Peyer's patch (tissue), 4 donors: ENCODE data around the gene PTP4A1. TPM values are rescaled to one million over a fixed set of nuclear protein-coding genes. Genes with fewer than 3 reads are reported as not detected.

Experiments
- DNase-seq, 3 donors: peaks; one replicate each; pipeline ENCODE4 v3.0.0-alpha.2; 2017 to 2019
- H3K27ac ChIP-seq, 4 donors: fragments of 200-600 bp; sonication (generic); one replicate each; pipeline ENCODE4 v1.5.1; 2016 to 2019
- H3K27me3 ChIP-seq, 2 donors: fragments of 200-600 bp; sonication (generic); one replicate each; pipeline ENCODE4 v1.5.1; 2019
- H3K36me3 ChIP-seq, 3 donors: fragments of 200-600 bp; sonication (generic); one replicate each; pipeline ENCODE4 v1.5.1; 2016 to 2019
- H3K4me1 ChIP-seq, 4 donors: fragments of 200-600 bp; sonication (generic); one replicate each; pipeline ENCODE4 v1.5.1; 2016 to 2019
- H3K4me3 ChIP-seq, 4 donors: fragments of 200-600 bp; sonication (generic); 1 replicate in 3 of 4; 2 replicates in 1 of 4; pipeline ENCODE4 v1.5.1; 2016 to 2019; ENCODE audit warnings: mild to moderate bottlenecking in 1 of 4
- H3K9me3 ChIP-seq, 4 donors: fragments of 200-600 bp; sonication (generic); one replicate each; pipeline ENCODE4 v1.5.1; 2016 to 2019; ENCODE audit warnings: mild to moderate bottlenecking in 1 of 4
- POLR2A ChIP-seq, 2 donors: fragments of 450-650 bp; IDR thresholded peaks; one replicate each; pipeline ENCODE4 v1.5.1; 2017; ENCODE audit warnings: antibody characterized with exemption in 2 of 2, mild to moderate bottlenecking in 2 of 2, moderate library complexity in 2 of 2
- total RNA-seq, 4 donors: library from RNA; depleted of rRNA; stranded (reverse); fragments of >200 nt; gene quantifications; one replicate each; pipeline ENCODE4 v1.1.0, GENCODE V29; 2016
- TF ChIP-seq, protein P1 (sequence below), 6 experiments: fragments of 450-650 bp in 4 of 6; fragments of 200-600 bp in 2 of 6; sonication (generic) in 1 of 6; IDR thresholded peaks; one replicate each; pipeline ENCODE4 v1.5.1; 2017 to 2019; ENCODE audit warnings: antibody characterized with exemption in 6 of 6, mild to moderate bottlenecking in 3 of 6, moderate library complexity in 1 of 6

PTP4A1 gene
- total RNA-seq, 4 donors from 2014 or later, result 23.1 to 40.5 (median 34.9) TPM

GRCh38 chr6:63546236-63546635 is 26.0 kb upstream of the PTP4A1 start:
- TF ChIP-seq POLR2A (IDR thresholded peaks at IDR 0.05), result no peak
- TF ChIP-seq, protein P1, sequence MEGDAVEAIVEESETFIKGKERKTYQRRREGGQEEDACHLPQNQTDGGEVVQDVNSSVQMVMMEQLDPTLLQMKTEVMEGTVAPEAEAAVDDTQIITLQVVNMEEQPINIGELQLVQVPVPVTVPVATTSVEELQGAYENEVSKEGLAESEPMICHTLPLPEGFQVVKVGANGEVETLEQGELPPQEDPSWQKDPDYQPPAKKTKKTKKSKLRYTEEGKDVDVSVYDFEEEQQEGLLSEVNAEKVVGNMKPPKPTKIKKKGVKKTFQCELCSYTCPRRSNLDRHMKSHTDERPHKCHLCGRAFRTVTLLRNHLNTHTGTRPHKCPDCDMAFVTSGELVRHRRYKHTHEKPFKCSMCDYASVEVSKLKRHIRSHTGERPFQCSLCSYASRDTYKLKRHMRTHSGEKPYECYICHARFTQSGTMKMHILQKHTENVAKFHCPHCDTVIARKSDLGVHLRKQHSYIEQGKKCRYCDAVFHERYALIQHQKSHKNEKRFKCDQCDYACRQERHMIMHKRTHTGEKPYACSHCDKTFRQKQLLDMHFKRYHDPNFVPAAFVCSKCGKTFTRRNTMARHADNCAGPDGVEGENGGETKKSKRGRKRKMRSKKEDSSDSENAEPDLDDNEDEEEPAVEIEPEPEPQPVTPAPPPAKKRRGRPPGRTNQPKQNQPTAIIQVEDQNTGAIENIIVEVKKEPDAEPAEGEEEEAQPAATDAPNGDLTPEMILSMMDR (IDR thresholded peaks at IDR 0.05), result no peak

GRCh38 chr6:63546697-63547096 is 25.6 kb upstream of the PTP4A1 start:
- Histone ChIP-seq H3K27ac (no peak overlapping the region), H3K36me3 (no peaks in the 10 kb centered on the region), H3K4me1 (no peaks in the 10 kb centered on the region), H3K27me3 (no peaks in the 10 kb centered on the region), H3K4me3 (no peak overlapping the region), H3K9me3 (no peaks in the 10 kb centered on the region)
- DNase-seq, result no peak
- TF ChIP-seq, protein P1 (IDR thresholded peaks at IDR 0.05), result no peak
- TF ChIP-seq POLR2A (IDR thresholded peaks at IDR 0.05), result no peak

More at GRCh38 chr6:63546236-63546635, 26.0 kb upstream of the PTP4A1 start:
- no peak for DNase-seq
- H3K4me3 ChIP-seq, result no peak overlapping the region
- H3K27me3 ChIP-seq, result no peaks in the 10 kb centered on the region
- H3K9me3 ChIP-seq, result no peaks in the 10 kb centered on the region
- H3K36me3 ChIP-seq, result no peaks in the 10 kb centered on the region
- no peaks in the 10 kb centered on the region for H3K4me1 ChIP-seq
- no peak overlapping the region for H3K27ac ChIP-seq

DNA sequence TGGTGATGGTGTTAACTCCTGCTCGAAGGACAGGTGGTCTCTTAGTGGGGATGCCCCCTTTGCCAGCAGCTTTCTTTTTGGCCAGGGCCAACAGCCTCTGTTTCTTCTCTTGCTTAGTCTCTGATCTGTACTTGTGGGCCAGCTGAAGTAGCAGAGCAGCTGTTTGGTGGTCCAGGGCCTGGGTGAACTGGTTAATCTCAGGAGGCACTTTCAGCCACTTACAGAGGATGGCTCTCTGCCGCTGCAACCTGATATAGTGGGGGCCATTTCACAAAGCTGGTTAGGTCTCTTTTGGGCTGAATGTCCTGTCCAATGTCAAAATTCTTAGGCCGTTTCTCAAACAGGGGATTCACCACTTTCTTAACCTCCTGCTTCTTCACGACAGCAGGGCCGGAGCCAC is 23.2 kb upstream of the PTP4A1 start:
- no peaks in the 10 kb centered on the region for H3K27me3 ChIP-seq
- no peak for TF ChIP-seq POLR2A (IDR thresholded peaks at IDR 0.05)
- TF ChIP-seq, protein P1 (IDR thresholded peaks at IDR 0.05), result no peak
- H3K4me3 ChIP-seq, result no peak overlapping the region
- no peaks in the 10 kb centered on the region for H3K4me1 ChIP-seq
- no peaks in the 10 kb centered on the region for H3K9me3 ChIP-seq
- DNase-seq, result no peak
- no peaks in the 10 kb centered on the region for H3K36me3 ChIP-seq
- no peak overlapping the region for H3K27ac ChIP-seq

- no peaks in the 10 kb centered on the region for H3K9me3 ChIP-seq
- TF ChIP-seq, protein P1 (IDR thresholded peaks at IDR 0.05), result no peak
- no peak for TF ChIP-seq POLR2A (IDR thresholded peaks at IDR 0.05)
- no peaks in the 10 kb centered on the region for H3K27me3 ChIP-seq
- H3K4me1 ChIP-seq, result no peaks in the 10 kb centered on the region
- H3K27ac ChIP-seq, result no peak overlapping the region
- no peak overlapping the region for H3K4me3 ChIP-seq
- no peaks in the 10 kb centered on the region for H3K36me3 ChIP-seq
- DNase-seq, result no peak
These were observed 19.1 kb upstream of the PTP4A1 start for GRCh38 chr6:63553208-63553607.

DNA sequence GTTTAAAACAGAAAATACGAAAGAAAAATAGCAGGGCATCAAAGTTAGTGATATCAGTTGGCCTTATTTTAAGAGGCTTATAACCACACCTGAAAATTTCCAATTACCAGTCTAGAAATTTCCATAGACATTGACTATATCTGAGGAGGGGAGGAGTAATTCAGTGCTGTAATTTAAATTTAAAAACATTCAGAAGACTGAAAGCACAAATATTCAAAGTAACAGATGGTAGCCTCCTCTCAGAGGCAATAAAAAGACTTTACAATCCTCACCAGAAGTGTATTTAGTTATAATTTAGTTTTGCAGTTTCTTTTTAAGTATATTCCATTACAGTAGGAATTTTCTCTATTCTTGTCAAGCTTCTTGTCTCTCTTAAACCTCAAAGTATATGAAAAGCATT is 18.4 kb upstream of the PTP4A1 start:
- H3K4me3 ChIP-seq, result no peak overlapping the region
- H3K4me1 ChIP-seq, result no peaks in the 10 kb centered on the region
- H3K27me3 ChIP-seq, result no peaks in the 10 kb centered on the region
- no peaks in the 10 kb centered on the region for H3K36me3 ChIP-seq
- TF ChIP-seq, protein P1 (IDR thresholded peaks at IDR 0.05), result no peak
- DNase-seq, result no peak
- no peaks in the 10 kb centered on the region for H3K9me3 ChIP-seq
- no peak overlapping the region for H3K27ac ChIP-seq

DNA sequence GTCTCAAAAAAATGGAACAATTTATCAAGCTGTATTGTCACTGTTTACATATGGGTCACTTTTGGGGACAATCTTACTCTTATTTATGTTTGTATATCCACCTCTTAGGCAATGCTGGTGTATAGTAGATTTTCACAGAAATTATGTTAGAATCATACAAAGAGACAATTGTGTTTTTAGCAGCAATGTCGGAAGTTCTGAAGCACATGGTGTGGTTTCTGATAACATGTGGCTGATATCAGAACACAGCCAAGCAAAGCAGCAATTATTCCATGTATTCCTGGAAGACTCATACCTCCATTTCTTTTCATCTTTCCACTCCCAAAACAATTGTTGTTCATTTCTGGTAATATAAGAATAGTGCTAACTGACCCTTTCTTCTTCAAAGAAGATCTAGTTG is 17.5 kb upstream of the PTP4A1 start:
- Histone ChIP-seq H3K4me3 (no peak overlapping the region), H3K4me1 (no peaks in the 10 kb centered on the region), H3K27ac (no peak overlapping the region), H3K9me3 (no peaks in the 10 kb centered on the region), H3K27me3 (no peaks in the 10 kb centered on the region), H3K36me3 (no peaks in the 10 kb centered on the region)
- no peak for TF ChIP-seq POLR2A (IDR thresholded peaks at IDR 0.05)
- TF ChIP-seq, protein P1 (IDR thresholded peaks at IDR 0.05), result no peak
- DNase-seq, result no peak
